GM19099 (cell line): ENCODE results near the gene FIGNL2.

Source experiments
- POLR2A ChIP-seq: IDR thresholded peaks from 3 replicates; pipeline ENCODE4 v1.6.1; 2011; ENCODE audit warnings: low read depth; ENCODE audit not compliant: insufficient read length; ENCODE audit errors: extremely low read depth

FIGNL2 gene

GRCh38 chr12:51848326-51848727 is at the start of gene FIGNL2:
TSS of gene FIGNL2 (minus strand) at chr12:51848718. CDS start at chr12:51822413, 26,305 bp downstream.
- TF ChIP-seq POLR2A, result no peak

- TF ChIP-seq POLR2A, result no peak
Measured at GRCh38 chr12:51897181-51897580, 48.7 kb upstream of the FIGNL2 start.

- TF ChIP-seq POLR2A, result no peak
Measured at GRCh38 chr12:51896236-51896635, 47.7 kb upstream of the FIGNL2 start.

- no peak for TF ChIP-seq POLR2A
Measured at GRCh38 chr12:51895378-51896135, 47.0 kb upstream of the FIGNL2 start.

- TF ChIP-seq POLR2A, result no peak
Measured at GRCh38 chr12:51893786-51894185, 45.3 kb upstream of the FIGNL2 start.

GRCh38 chr12:51891843-51892242 is 43.3 kb upstream of the FIGNL2 start:
- no peak for TF ChIP-seq POLR2A

GRCh38 chr12:51890511-51891171 is 42.1 kb upstream of the FIGNL2 start:
- TF ChIP-seq POLR2A, result no peak

GRCh38 chr12:51890133-51890464 is 41.6 kb upstream of the FIGNL2 start:
- no peak for TF ChIP-seq POLR2A

GRCh38 chr12:51889216-51890132 is 41.0 kb upstream of the FIGNL2 start:
- no peak for TF ChIP-seq POLR2A

- no peak for TF ChIP-seq POLR2A
Measured at GRCh38 chr12:51888316-51889215, 40.0 kb upstream of the FIGNL2 start.

- no peak for TF ChIP-seq POLR2A
Measured at GRCh38 chr12:51887476-51888315, 39.2 kb upstream of the FIGNL2 start, which contains the start of gene ANKRD33. TSS of gene ANKRD33 (plus strand) at chr12:51888103. CDS start at chr12:51888187, 84 bp downstream.

- TF ChIP-seq POLR2A, result no peak
Measured at GRCh38 chr12:51886021-51886710, 37.6 kb upstream of the FIGNL2 start.

GRCh38 chr12:51884676-51885229 is 36.2 kb upstream of the FIGNL2 start:
- TF ChIP-seq POLR2A, result no peak
